GM23338 (cell line): ENCODE results near the gene CD300A. TPM values are rescaled to one million over a fixed set of nuclear protein-coding genes. Genes with fewer than 3 reads are reported as not detected.

Experiments used
- ATAC-seq: fragments of 200-7000 bp; cut with Tn5 transposase; 3 replicates; pipeline ENCODE4 v1.9.1; 2020
- DNase-seq: peaks from one replicate; pipeline ENCODE4 v3.0.0-alpha.2; 2015; ENCODE audit warnings: low spot score
- H2AFZ ChIP-seq: fragments of 200-600 bp; sonication (generic); 2 replicates; pipeline ENCODE4 v1.8.0; 2016; ENCODE audit warnings: antibody characterized with exemption, mild to moderate bottlenecking, moderate library complexity
- H3F3A ChIP-seq: fragments of 200-600 bp; sonication (generic); replicated peaks from 2 replicates; pipeline ENCODE4 v1.8.0; 2017; ENCODE audit warnings: antibody characterized with exemption, mixed run types, low read depth
- H3K27ac ChIP-seq: fragments of 200-600 bp; sonication (generic); 2 replicates; pipeline ENCODE4 v1.6.1; 2016; ENCODE audit warnings: low read depth
- H3K27me3 ChIP-seq: fragments of 200-600 bp; sonication (generic); 2 replicates; pipeline ENCODE4 v1.8.0; 2016; ENCODE audit warnings: mild to moderate bottlenecking, mixed run types, moderate library complexity; ENCODE audit not compliant: insufficient read depth
- H3K36me3 ChIP-seq: fragments of 200-600 bp; sonication (generic); 2 replicates; pipeline ENCODE4 v1.8.0; 2016; ENCODE audit warnings: mild to moderate bottlenecking; ENCODE audit not compliant: insufficient read depth
- H3K4me1 ChIP-seq: fragments of 200-600 bp; sonication (generic); 2 replicates; pipeline ENCODE4 v1.8.0; 2016; ENCODE audit warnings: mild to moderate bottlenecking, moderate library complexity; ENCODE audit not compliant: insufficient read depth
- H3K4me2 ChIP-seq: fragments of 200-600 bp; sonication (generic); 2 replicates; pipeline ENCODE4 v1.7.1; 2017; ENCODE audit warnings: mixed run types
- H3K4me3 ChIP-seq: fragments of 200-600 bp; sonication (generic); 2 replicates; pipeline ENCODE4 v1.6.1; 2016; ENCODE audit warnings: mixed run types
- H3K79me2 ChIP-seq: fragments of 200-600 bp; sonication (generic); replicated peaks from 2 replicates; pipeline ENCODE4 v1.8.0; 2017; ENCODE audit warnings: mild to moderate bottlenecking; ENCODE audit not compliant: insufficient read depth
- H3K9me2 ChIP-seq: fragments of 200-600 bp; sonication (generic); 2 replicates; pipeline ENCODE4 v1.8.0; 2017; ENCODE audit not compliant: insufficient read depth
- H4K20me1 ChIP-seq: fragments of 200-600 bp; sonication (generic); replicated peaks from 2 replicates; pipeline ENCODE4 v1.8.0; 2017; ENCODE audit warnings: mild to moderate bottlenecking; ENCODE audit not compliant: insufficient read depth
- H3K27ac Mint-ChIP-seq: 2 replicates; pipeline ENCODE4 v1.8.0; 2020; ENCODE audit warnings: inconsistent platforms, mild to moderate bottlenecking, moderate library complexity, mixed read lengths
- H3K27me3 Mint-ChIP-seq: 3 replicates; pipeline ENCODE4 v1.8.0; 2022; ENCODE audit warnings: low read depth, mild to moderate bottlenecking, moderate library complexity, mixed read lengths, inconsistent platforms; ENCODE audit not compliant: insufficient read depth, poor library complexity
- H3K36me3 Mint-ChIP-seq: 3 replicates; pipeline ENCODE4 v1.8.0; 2021; ENCODE audit warnings: low read depth, mild to moderate bottlenecking, inconsistent platforms, moderate library complexity, mixed read lengths
- H3K4me1 Mint-ChIP-seq: 3 replicates; pipeline ENCODE4 v1.8.0; 2020; ENCODE audit warnings: mild to moderate bottlenecking, inconsistent platforms, mixed read lengths
- H3K4me3 Mint-ChIP-seq: 3 replicates; pipeline ENCODE4 v1.8.0; 2021; ENCODE audit warnings: moderate library complexity, mild to moderate bottlenecking, inconsistent platforms, mixed read lengths
- H3K9me3 Mint-ChIP-seq: 3 replicates; pipeline ENCODE4 v1.8.0; 2020; ENCODE audit warnings: moderate library complexity, mild to moderate bottlenecking, inconsistent platforms, mixed read lengths
- CREB1 ChIP-seq: fragments of 250-450 bp; sonication (Bioruptor Pico); IDR thresholded peaks from 2 replicates; pipeline ENCODE4 v1.5.0; 2020; ENCODE audit warnings: low read depth, mild to moderate bottlenecking, moderate library complexity
- CTCF ChIP-seq, 2 experiments: fragments of 200-600 bp in 1 of 2; sonication (generic) in 1 of 2; conservative IDR thresholded peaks; 2 replicates each; pipeline versions ENCODE4 v1.5.1 to v1.6.1; 2016 to 2017; ENCODE audit warnings: antibody characterized with exemption in 2 of 2, low read depth in 2 of 2, mild to moderate bottlenecking in 2 of 2, moderate library complexity in 1 of 2
- ETS1 ChIP-seq: IDR thresholded peaks from 2 replicates; pipeline ENCODE4 v1.6.1; 2016; ENCODE audit warnings: antibody characterized with exemption
- EZH2 ChIP-seq: fragments of 200-600 bp; sonication (generic); IDR thresholded peaks from one replicate; pipeline ENCODE4 v1.8.0; 2017; ENCODE audit warnings: antibody characterized with exemption, mild to moderate bottlenecking, low read depth; ENCODE audit not compliant: unreplicated experiment
- EZH2phosphoT487 ChIP-seq: fragments of 200-600 bp; sonication (generic); IDR thresholded peaks from one replicate; pipeline ENCODE4 v1.8.1; 2018; ENCODE audit warnings: antibody characterized with exemption; ENCODE audit not compliant: unreplicated experiment
- JUNB ChIP-seq: IDR thresholded peaks from one replicate; pipeline ENCODE4 v1.6.1; 2016; ENCODE audit warnings: antibody characterized with exemption; ENCODE audit not compliant: unreplicated experiment
- NANOG ChIP-seq: IDR thresholded peaks from 2 replicates; pipeline ENCODE4 v1.6.1; 2016; ENCODE audit warnings: antibody characterized with exemption, borderline replicate concordance
- POLR2AphosphoS5 ChIP-seq: IDR thresholded peaks from 2 replicates; pipeline ENCODE4 v1.6.1; 2016; ENCODE audit warnings: antibody characterized with exemption, low read depth
- REST ChIP-seq: IDR thresholded peaks from one replicate; pipeline ENCODE4 v1.6.1; 2018; ENCODE audit warnings: antibody characterized with exemption; ENCODE audit not compliant: unreplicated experiment
- STAT1 ChIP-seq: IDR thresholded peaks from one replicate; pipeline ENCODE4 v1.6.1; 2016; ENCODE audit warnings: antibody characterized with exemption; ENCODE audit not compliant: unreplicated experiment
- ZNF114 ChIP-seq: fragments of 250-450 bp; sonication (Bioruptor Pico); IDR thresholded peaks from 2 replicates; pipeline ENCODE4 v1.5.0; 2020; ENCODE audit warnings: mild to moderate bottlenecking, moderate library complexity
- ZNF331 ChIP-seq: fragments of 250-450 bp; sonication (Bioruptor Pico); IDR thresholded peaks from 2 replicates; pipeline ENCODE4 v1.5.0; 2020; ENCODE audit warnings: low read depth, mild to moderate bottlenecking, moderate library complexity
- ZNF462 ChIP-seq: fragments of 250-450 bp; sonication (Bioruptor Pico); IDR thresholded peaks from 2 replicates; pipeline ENCODE4 v1.5.0; 2020; ENCODE audit warnings: mild to moderate bottlenecking, moderate library complexity
- polyA plus RNA-seq: library from polyadenylated mRNA; unstranded; fragments of >200 nt; fragmentation: Nextera tagmentation; extraction: Ambion mirVana; gene quantifications from 2 replicates; pipeline ENCODE4 v1.2.1, GENCODE V29; 2016
- total RNA-seq: library from RNA; depleted of rRNA; stranded (reverse); fragments of >200 nt; shearing (Covaris generic); gene quantifications from 2 replicates; pipeline ENCODE4 v1.2.3, GENCODE V29; 2014

Gene CD300A
- total and polyA plus RNA-seq, 2 experiments from 2014 or later: 0.37 to 0.45 TPM

GRCh38 chr17:74461611-74462010 lies 4.8 kb upstream of the CD300A start:
- Histone ChIP-seq H4K20me1 (no peaks in the 10 kb centered on the region), H3K27ac (no peak overlapping the region), H3K27me3 (peaks cover 16% of the 10 kb centered on the region), H3K4me1 (no peaks in the 10 kb centered on the region; the same call in 1 of the 2 replicates), H3K4me3 (no peak overlapping the region), H3F3A (peaks cover 11% of the 10 kb centered on the region; the same call in 1 of the 2 replicates), H3K79me2 (no peaks in the 10 kb centered on the region), H3K36me3 (no peaks in the 10 kb centered on the region), H2AFZ (no peak overlapping the region), H3K9me2 (no peaks in the 10 kb centered on the region), H3K4me2 (no peak overlapping the region)
- H3K27ac Mint-ChIP-seq: no peak overlapping the region
- no peaks in the 10 kb centered on the region for H3K36me3 Mint-ChIP-seq
- H3K4me3 Mint-ChIP-seq: no peak overlapping the region
- H3K9me3 Mint-ChIP-seq: no peaks in the 10 kb centered on the region
- peaks cover 7% of the 10 kb centered on the region; the same call in 2 of the 3 replicates for H3K4me1 Mint-ChIP-seq
- ATAC-seq: no peak
- TF ChIP-seq JUNB (no peak), EZH2 (no peak), POLR2AphosphoS5 (no peak), CTCF (conservative IDR thresholded peaks at IDR 0.05; ENCODE audit: low read depth in 2 of 2) (no peak), ZNF331 (no peak), REST (no peak), NANOG (no peak), ETS1 (no peak), ZNF114 (CRISPR knock-in tag) (no peak), STAT1 (no peak), CREB1 (CRISPR knock-in tag) (no peak), EZH2phosphoT487 (no peak), ZNF462 (CRISPR knock-in tag) (no peak)
- peaks cover 7% of the 10 kb centered on the region for H3K27me3 Mint-ChIP-seq
- DNase-seq: no peak
